GM21576 (cell line): ENCODE measurements around the gene AAK1.
"Not testable (repeated sequence)": the region's sequence is repeated elsewhere in the genome, so short reads cannot be mapped to it uniquely, and the experiment has no call there.

Experiments
- ATAC-seq: cut with Tn5 transposase; IDR thresholded peaks from one replicate; pipeline ENCODE4 v1.9.1; 2021; ENCODE audit warnings: mild to moderate bottlenecking, moderate library complexity; ENCODE audit not compliant: unreplicated experiment

The AAK1 gene

DNA sequence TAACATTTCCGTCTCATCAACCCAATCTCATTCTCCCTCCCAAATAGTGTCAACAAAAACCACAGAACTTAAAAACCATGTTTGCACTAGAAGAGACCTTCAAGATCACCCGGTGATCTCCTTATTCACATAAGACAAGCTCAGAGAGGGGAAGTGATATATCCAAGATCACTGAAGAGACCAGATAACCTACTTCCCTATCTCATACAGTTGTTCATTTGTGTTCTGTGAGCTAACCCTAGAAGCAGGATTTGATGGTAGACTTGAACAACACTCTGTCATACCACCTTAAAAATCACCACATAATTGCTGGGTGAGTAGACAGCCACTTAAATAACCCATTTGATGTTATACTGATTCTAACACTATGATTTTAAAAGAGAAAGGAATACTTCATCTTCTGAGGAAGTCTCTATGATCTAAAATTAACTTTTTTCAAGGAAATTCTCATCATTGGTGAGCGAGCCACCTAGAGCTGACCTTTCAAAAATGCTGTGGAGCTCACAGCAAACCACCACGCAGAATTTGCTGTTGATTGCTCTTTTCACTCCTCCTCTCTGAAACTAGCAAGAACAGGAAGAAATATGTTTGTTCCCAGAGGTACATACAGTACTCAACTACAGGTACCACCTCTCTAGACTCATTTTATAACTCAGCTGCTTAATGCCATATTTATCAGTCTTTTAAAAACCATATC lies 15.1 kb downstream of the AAK1 start:
- no peak for ATAC-seq

GRCh38 chr2:69625078-69625795 lies 18.3 kb downstream of the AAK1 start:
- ATAC-seq: no peak

- no peak for ATAC-seq
Measured at GRCh38 chr2:69624611-69625010, 18.9 kb downstream of the AAK1 start.

- no peak for ATAC-seq
Measured at GRCh38 chr2:69624131-69624530, 19.4 kb downstream of the AAK1 start.

GRCh38 chr2:69623236-69623635 lies 20.3 kb downstream of the AAK1 start:
- no peak for ATAC-seq

DNA sequence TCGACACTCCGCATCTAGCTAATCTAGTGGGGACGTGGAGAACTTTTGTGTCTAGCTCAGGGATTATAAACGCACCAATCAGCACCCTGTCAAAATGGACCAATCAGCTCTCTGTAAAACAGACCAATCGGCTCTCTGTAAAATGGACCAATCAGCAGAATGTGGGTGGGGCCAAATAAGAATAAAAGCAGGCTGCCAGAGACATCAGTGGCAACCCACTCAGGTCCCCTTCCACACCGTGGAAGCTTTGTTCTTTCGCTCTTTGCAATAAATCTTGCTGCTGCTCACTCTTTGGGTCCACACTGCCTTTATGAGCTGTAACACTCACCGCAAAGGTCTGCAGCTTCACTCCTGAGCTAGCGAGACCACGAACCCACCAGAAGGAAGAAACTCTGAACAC lies 20.7 kb downstream of the AAK1 start:
- ATAC-seq: not testable (repeated sequence)

- not testable (repeated sequence) for ATAC-seq
Measured at GRCh38 chr2:69622017-69622540, 21.5 kb downstream of the AAK1 start.

DNA sequence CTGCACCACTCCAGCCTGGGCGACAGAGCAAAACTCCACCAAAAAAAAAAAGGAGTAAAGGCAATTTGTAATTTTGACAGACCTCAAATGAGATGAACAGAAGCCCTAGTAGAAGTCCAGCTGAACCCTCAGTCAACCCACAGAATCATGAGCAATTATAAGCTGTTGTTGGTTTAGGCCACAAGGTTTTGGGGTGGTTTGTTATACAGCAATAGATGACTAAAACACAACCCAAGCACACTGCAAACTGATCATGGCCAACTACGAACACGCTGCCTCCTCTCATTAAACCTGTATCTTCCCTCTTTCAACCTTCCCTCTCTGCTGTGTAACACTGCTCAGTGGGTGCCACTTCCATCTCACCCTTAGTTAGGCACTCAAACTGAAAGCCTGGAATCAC lies 22.1 kb downstream of the AAK1 start:
- no peak for ATAC-seq

DNA sequence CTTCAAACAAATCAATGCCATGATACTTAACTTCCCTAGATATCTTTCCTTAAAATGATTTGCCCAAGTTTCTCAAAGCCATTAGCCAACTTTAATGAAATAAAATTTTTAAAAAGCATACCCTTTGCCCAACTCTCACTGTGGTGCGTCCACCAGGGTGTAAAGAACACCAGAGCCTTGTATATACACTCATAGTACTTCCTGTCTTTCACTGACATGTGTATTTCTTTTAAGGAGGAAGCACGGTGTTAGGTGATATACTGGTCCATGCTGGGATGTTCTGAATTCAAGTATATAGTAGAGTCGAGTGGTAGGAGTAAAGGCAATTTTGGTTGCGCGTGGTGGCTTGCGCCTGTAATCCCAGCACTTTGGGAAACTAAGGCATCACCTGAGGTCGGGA lies 22.7 kb downstream of the AAK1 start:
- no peak for ATAC-seq

- no peak for ATAC-seq
Measured at GRCh38 chr2:69619725-69620124, 23.8 kb downstream of the AAK1 start.

- no peak for ATAC-seq
Measured at GRCh38 chr2:69618362-69618761, 25.2 kb downstream of the AAK1 start.

DNA sequence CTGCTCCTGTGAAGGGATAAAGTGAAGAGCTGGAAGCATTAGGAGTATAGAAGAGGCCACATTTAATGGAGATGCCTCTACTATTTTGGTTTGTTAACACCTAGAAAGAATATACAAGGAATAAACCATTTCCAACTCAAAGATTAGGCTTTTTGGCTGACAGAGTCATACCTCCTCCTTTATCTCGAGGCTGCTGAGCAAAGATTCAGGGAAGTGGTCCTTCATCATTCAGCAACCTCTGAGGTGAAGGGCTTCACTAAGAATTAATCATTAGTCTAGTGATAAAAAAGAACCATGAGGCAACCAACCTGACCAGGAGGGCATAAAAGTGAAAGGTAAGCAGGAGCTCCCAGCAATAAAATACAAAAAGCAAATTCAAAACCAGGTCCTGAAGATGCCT lies 25.8 kb downstream of the AAK1 start:
- no peak for ATAC-seq

DNA sequence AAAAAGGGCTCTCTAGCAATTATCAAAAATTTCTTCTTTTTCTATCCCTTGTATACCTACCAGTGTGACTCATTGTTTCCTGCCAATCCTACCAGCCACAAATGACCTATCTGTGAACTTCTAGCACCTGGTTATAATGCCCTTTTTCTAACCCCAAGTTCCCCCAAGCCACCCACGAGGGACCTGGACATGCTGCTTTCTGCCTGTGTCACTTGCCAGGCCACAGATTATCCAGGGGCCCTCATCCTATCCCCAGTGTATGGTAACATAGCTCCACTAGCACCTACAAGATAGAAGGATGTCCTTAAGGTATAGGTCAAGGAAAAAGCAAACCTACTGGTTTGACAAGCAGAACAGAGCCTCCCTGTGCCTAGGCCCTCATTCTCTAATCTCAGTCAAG lies 26.8 kb downstream of the AAK1 start:
- no peak for ATAC-seq

DNA sequence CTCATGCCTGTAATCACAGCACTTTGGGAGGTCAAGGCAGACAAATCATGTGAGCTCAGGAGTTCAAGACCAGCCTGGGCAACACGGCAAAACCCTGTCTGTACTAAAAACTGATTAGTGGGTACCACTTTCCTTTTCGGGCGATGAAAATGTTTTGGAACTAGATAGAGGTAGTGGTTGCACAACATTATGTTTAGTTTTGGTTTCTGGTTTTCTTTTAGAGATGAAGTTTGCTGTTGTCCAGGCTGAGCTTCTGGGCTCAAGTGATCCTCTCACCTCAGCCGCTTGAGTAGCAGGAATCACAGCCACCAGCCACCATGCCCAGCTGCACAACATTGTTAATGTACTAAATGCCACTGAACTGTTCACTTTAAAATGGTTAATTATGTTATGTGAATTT lies 27.6 kb downstream of the AAK1 start:
- ATAC-seq: no peak

GRCh38 chr2:69615078-69615625 lies 28.4 kb downstream of the AAK1 start:
- ATAC-seq: no peak

- no peak for ATAC-seq
Measured at GRCh38 chr2:69612707-69613106, 30.8 kb downstream of the AAK1 start.

DNA sequence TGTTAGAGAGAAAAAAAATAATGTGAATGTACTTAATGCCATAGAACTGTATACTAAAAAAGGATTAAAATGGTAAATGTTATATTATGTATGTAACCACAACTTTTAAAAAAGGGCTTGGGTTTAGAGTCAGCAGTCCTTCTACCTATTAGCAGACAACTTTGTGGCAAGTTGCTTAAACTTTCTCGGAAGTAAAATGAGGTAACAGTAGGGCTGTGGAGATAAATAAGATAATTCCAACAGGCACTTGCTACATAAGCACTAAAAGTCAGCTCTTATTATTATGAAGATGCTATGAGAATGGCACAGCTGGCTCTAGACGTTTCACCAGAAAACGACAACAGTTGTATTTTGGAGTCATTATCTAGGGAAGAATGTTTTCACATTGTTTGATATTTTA lies 31.3 kb downstream of the AAK1 start:
- ATAC-seq: no peak

DNA sequence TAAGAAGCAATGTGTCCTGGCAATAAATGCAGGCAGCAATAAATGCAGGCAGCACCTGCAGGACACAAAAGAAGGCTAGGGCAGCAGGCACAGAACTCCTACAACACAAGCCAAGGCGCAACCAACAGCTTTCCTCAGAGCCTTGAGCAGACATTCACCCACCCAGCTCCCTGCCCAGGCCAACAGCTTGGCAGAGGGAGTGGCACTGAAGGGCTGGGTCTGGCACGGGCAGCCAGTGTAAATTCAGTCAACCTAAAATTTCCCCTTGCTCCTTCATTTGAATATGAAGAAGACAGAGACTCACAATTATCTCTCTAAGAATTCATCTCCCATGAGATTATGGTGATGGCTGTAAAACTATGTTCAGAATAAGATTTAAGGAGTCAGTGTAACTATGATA lies 35.4 kb downstream of the AAK1 start:
- no peak for ATAC-seq

GRCh38 chr2:69606771-69607170 lies 36.8 kb downstream of the AAK1 start:
- not testable (repeated sequence) for ATAC-seq

DNA sequence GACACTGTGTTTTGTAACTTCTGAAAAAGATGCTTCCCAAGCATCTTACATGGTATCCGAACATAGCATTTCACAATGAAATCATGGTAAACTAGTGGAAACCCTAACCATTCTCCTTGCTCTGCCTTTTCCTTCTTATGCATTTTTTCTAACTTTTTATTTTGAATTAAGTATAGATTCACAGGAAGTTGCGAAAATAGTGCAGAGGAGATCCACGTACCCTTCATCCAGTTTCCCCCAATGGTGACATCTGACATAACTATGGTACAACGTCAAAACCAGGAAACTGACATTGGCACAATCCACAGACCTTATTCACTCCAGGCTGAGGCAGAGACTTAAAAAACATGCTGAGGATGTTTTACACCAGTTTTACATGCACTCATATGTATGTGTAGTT lies 38.3 kb downstream of the AAK1 start:
- no peak for ATAC-seq

DNA sequence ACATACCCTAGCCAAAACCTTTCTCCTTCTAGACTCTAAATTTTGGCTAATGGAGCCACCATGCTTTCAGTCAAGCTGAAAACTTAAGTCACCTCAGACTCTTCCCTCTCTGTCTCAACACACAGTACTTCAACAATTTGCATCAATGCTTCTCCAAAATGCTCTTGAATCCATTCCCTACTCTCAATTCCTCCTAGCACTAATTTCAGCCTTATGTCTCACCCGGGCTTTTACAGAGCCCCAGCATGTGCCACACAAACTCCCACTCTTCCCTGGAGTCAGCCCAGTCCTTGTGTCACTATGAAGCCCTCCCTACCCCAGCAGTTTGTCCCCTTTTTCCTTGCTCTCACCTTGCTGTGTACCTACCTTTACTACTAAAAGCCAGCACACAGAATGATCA lies 38.7 kb downstream of the AAK1 start:
- no peak for ATAC-seq

- ATAC-seq: no peak
Measured at GRCh38 chr2:69604026-69604678, 39.4 kb downstream of the AAK1 start.
